Activated effector memory CD4-positive, alpha-beta T cell treated with Interleukin-2 at 50 U/mL for 16 hours (primary cell): ENCODE measurements around the gene ALMS1.
"Not testable (repeated sequence)": the region's sequence is repeated elsewhere in the genome, so short reads cannot be mapped to it uniquely, and the experiment has no call there.

Source experiments
- DNase-seq: peaks from one replicate; pipeline ENCODE4 v3.0.0-alpha.2; 2020

ALMS1 gene

DNA sequence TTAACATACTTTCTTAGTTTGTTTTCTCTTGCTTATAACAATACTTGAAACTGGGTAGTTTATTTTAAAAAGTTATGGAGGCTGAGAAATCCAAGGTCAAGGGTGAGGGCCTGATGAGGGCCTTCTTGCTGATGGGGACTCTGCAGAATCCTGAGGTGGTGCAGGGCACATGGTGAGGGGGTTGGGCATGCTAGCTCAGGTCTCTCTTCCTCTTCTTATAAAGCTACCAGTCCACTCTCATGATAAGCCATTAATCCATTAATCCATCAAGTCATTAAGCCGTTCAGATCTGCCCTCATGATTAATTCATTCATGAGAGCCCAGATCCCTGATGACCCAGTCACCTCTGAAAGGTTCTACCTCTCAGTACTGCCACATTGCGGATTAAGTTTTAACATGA, 21.4 kb downstream of the ALMS1 start:
- no peak for DNase-seq

DNA sequence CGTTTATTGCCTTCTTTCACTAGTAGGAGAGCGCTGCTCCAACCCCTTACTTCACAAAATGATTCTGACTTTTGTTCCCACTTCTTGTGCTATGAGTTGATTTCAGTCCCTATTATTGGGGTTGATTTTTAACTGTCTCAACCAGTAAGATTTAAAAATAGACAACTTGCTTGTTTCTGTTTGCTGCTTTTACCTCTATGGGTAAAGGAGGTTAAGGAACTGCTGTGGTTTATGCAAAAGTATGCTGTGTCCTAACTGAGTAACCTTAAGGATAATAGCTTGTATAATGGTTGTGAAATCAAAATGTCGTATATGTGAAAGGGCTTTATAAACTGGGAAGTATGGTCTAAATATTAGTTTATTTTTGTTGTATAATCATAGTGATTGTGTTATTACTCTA, 22.6 kb downstream of the ALMS1 start:
- no peak for DNase-seq

DNA sequence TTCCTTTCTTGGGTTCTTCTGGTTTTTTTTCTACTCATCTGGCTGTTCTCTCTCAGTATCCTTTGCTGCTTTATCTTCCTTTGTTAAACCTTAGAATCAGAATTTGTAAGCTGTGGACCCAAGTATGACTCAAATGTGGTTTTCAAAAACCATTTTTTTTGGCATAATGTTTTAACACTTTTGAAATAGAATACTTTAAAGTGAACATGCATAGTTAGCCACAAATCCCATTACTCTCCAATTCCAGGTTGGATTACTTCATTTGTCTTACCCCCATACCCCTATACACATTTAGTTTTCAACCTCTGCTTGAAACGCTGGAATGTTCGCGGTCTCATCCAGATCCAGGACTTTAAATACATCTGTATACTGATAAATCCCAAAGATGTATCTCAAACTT, 29.1 kb downstream of the ALMS1 start:
- DNase-seq, result no peak

DNA sequence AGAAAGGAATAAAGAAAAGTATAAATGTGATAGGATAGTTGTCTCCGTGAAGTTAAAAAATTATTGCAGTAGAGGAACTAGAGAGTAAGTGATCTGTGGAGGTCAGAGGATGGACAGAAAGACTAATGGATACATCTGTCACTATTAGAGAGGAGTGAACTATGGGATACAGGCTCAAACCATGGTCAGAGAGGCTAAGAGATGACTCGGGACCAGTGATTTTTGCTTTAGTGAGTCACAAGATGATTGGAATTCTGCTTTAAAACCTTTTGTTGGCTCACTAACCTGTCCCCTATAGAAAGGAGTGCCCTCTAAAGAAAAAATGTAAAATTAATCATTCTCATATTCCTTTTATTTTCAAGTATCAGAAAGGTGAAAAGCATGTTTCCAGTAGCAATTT, 30.3 kb downstream of the ALMS1 start:
- no peak for DNase-seq

DNA sequence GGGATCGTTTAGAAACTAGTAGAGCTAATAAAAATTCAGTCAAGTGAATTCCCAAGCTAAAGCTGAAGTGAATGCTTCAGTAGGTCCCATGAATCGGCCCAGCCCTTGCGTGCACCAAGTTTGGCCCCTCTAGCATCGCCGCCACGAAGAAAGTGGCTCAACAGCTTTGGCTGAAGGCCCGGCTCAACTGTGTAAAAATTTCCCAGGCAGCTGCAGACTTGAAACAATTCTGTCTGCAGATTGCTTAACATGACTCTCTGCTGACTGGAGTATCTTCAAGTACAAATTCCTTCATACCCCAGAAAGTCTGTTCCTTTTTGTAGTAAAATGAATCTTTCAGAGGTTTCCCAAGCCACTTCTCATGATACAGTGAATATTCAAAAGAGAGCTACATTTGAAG, 32.7 kb downstream of the ALMS1 start:
- no peak for DNase-seq

DNA sequence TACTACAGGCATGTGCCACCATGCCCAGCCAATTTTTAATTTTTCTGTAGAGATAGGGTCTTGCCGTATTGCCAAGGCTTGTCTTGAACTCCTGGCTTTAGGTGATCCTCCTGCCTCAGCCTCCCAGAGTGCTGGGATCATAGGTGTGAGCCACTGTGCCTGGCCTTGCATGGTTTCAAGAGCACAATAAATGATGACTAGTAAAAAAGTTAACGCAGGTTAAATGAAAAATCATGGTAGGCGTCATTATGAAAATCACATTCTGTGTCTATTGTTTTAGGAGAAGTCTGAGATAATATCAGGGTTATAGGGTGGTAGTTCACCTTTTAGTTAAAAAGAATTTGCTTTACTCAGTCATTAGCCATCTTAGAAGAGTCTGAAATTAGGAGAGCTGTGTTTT, 38.3 kb downstream of the ALMS1 start:
- DNase-seq, result no peak

DNA sequence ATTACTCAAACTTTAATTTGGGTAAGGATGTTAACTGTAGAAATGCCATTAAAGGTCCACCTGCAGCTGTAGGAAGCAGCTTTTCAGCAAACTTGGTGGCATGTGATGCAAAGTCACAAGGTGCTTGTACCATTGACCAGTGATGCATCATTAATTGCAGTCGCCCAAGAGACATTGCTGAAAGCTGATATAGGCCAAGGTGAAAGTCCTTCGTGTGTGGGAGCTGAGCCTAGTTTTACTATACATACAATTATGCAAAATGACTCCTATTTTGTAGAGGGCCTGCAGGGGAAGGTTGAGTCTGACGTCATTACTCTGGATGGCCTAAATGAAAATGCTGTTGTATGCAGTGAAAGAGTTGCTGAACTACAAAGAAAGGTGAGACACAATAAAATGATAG, 40.5 kb downstream of the ALMS1 start:
- DNase-seq, result no peak

DNA sequence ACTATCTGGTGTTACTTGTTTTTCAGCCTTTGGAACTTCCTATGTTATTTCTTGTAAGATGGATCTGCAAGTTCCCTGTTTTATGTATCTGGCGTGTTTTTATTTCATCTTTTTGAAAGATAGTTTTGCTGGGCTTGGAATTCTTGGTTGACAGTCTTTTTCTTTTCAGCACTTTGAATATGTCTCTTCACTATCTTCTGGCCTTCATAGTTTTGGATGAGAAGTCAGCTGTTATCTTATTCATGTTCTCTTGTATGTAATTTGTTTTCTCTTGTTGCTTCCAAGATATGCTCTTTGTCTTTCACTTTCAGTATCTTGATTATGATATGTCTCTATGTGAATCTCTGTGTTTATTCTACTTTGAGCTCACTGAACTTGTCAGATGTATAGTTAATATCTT, 50.4 kb downstream of the ALMS1 start:
- DNase-seq, result no peak

DNA sequence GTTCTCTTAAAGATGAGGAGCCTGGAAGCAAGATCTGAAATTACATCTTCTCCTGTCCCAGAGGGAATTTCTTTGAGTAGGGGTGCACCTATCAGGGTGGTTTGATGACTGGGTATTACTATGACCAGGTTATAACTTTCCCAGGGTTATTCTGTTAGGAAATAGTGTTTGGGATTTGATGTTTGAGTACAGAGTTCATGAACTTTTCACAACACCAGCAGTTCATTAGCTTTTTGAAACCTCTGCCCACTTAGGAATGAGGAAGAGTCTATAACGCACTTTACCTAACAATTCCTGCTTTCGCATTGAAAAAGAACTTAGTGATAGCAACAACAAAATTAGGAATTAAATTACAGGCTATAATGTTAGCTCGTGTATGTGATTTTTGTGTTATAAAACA, 58.6 kb downstream of the ALMS1 start:
- DNase-seq, result no peak

DNA sequence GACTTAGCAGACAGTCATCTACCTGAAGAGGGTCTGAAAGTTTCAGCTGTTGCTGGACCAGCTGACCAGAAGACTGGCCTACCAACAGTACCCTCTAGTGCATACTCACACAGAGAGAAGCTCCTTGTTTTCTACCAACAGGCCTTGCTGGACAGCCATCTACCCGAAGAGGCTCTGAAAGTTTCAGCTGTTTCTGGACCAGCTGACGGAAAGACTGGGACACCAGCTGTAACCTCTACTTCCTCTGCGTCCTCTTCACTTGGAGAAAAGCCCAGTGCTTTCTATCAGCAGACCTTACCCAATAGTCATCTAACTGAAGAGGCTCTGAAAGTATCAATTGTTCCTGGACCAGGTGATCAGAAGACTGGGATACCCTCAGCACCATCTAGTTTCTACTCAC, 63.2 kb downstream of the ALMS1 start:
- DNase-seq, result no peak

DNA sequence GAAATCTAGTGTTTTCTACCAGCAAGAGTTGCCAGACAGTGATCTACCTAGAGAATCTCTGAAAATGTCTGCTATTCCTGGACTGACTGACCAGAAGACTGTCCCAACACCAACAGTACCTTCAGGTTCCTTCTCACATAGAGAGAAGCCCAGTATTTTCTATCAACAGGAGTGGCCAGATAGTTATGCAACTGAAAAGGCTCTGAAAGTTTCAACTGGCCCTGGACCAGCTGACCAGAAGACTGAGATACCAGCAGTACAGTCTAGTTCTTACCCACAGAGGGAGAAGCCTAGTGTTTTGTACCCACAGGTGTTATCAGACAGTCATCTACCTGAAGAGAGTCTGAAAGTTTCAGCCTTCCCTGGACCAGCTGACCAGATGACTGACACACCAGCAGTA, 63.8 kb downstream of the ALMS1 start:
- no peak for DNase-seq

DNA sequence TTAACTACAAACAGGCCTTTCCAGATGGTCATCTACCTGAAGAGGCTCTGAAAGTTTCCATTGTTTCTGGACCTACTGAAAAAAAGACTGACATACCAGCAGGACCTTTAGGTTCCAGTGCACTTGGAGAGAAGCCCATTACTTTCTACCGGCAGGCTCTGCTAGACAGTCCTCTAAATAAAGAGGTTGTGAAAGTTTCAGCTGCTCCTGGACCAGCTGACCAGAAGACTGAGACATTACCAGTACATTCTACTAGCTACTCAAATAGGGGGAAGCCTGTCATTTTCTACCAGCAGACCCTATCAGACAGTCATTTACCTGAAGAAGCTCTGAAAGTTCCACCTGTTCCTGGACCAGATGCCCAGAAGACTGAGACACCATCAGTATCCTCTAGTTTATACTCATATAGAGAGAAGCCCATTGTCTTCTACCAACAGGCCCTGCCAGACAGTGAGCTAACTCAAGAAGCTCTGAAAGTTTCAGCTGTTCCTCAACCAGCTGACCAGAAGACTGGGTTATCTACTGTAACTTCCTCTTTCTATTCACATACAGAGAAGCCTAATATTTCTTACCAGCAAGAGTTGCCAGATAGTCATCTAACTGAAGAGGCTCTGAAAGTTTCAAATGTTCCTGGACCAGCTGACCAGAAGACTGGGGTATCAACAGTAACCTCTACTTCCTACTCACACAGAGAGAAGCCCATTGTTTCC, 65.8 kb downstream of the ALMS1 start:
- DNase-seq, result no peak

DNA sequence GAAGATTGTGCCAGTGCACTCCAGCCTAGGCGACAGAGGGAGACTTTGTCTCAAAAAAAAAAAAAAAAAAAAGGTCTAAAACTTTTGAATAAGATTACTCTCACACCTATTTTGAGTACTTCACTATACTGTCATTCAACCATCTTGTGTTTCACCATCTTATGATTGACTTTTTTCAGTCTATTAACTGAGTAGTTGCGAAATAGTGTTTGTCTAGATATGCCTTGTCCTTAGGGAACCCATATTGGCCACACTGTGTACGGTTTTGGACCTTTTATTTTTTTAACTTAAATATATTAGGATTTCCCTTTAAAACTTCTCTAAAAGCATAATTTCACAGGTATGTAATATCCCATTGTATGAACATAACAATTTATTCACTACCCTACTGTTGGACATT, 72.3 kb downstream of the ALMS1 start:
- no peak for DNase-seq

DNA sequence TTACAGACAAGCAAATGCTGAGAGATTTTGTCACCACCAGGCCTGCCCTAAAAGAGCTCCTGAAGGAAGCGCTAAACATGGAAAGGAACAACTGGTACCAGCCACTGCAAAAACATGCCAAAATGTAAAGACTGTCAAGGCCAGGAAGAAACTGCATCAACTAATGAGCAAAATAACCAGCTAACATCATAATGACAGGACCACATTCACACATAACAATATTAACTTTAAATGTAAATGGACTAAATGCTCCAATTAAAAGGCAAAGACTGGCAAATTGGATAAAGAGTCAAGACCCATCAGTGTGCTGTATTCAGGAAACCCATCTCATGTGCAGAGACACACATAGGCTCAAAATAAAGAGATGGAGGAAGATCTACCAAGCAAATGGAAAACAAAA, 76.8 kb downstream of the ALMS1 start:
- DNase-seq, result not testable (repeated sequence)

DNA sequence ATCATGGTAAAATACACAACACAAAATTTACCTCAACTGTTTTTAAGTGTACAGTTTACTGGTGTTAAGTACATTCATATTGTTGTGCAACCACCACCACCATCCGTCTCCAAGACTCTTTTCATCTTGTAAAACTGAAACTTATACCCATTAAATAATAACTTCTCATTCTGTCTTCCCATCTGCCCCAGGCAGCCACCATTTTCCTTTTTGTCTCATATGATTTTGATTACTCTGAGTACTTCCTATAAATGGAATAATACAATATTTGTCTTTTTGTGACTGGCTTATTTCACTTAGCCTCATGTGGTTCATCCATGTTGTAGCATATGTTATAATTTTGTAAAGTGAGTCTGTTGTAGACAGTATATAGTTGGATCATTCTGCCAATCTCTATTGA, 82.7 kb downstream of the ALMS1 start:
- DNase-seq, result no peak

DNA sequence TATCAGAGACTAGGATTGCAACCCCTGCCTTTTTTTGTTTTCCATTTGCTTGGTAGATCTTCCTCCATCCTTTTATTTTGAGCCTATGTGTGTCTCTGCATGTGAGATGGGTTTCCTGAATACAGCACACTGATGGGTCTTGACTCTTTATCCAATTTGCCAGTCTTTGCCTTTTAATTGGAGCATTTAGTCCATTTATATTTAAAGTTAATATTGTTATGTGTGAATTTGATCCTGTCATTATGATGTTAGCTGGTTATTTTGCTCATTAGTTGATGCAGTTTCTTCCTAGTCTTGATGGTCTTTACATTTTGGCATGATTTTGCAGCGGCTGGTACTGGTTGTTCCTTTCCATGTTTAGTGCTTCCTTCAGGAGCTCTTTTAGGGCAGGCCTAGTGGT, 98.2 kb downstream of the ALMS1 start:
- DNase-seq, result not testable (repeated sequence)

DNA sequence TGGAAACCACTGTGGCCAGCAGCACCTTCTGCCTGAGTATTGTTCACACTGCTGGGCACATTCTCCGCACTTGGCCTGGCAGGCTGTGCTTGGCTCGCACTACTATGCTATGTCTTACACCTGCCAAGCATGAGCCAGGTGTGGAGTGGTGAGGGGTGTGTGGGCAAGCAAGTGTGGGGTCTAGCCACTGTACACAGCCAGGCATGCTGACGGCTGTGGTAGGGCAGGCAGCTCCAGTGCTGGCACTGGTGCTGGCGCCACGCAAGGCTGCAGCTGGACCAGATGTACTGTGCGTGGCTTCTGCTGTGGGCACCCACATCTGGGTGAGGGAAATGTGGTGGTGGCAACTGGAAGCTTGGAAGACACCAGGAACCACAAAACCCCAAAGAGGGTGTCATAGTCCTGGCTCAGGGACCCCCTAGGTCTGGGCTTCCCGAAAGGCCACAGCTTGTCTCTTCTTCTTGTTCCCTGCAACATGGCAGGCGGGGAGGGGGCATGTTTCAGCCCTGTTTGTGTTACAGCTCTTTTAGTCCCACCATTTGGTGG, 101.5 kb downstream of the ALMS1 start:
- no peak for DNase-seq

DNA sequence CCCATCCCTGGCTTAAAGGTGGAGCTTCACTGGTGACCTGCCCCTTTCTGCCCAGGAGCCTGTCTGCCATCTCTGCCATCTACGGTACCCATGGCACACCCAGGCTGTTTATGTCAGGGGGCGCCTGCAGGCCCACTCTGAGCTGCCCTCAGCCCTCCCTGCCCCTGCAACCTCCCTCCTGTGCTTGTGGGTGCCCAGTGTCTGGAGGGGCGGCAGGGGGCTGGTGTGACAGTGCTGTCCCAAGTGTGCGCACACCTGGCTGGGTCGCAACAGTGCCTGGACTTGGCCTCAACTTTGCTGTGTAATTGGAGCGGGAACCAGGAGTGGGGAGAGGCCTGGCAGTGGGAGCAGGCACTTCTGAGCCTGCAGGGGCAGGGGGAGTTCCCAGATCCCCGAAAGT, 102.4 kb downstream of the ALMS1 start:
- no peak for DNase-seq

DNA sequence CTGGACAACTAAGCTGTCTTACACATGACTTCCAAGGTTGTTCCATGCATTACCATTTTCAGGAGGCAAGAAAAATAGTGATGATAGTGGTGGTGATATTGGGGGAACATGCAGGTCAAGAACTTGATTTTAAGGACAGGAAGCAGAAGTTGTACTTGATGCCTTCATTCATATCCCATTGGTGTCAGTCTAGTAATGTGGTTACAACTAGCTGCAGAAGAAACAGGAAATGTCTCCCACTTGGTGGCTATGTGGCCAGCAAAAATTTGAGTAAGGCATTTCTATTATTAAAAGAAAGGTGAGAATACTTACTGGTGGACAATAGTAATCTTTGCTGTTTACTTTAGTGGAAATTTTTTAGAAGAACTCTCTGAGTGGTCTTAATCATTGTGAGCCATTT, 103.4 kb downstream of the ALMS1 start:
- no peak for DNase-seq

DNA sequence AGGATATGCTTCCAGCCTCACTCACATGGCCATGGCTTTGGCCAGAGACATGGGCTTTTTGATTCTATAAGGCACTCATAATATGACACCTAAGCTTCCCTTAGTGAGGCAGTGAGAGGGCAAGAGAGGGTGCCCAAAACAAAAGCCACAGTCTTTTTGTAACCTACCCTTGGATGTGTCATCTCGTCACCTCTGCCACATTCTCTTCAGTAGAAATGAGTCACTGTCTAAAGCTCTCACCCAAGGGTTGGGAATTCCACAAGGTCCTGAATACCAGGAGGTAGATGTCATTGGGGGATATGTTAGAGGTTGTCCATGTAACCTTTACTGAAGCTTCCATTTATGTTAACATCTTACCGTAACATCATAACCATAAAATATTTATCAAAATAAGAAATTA, 108.4 kb downstream of the ALMS1 start:
- no peak for DNase-seq

DNA sequence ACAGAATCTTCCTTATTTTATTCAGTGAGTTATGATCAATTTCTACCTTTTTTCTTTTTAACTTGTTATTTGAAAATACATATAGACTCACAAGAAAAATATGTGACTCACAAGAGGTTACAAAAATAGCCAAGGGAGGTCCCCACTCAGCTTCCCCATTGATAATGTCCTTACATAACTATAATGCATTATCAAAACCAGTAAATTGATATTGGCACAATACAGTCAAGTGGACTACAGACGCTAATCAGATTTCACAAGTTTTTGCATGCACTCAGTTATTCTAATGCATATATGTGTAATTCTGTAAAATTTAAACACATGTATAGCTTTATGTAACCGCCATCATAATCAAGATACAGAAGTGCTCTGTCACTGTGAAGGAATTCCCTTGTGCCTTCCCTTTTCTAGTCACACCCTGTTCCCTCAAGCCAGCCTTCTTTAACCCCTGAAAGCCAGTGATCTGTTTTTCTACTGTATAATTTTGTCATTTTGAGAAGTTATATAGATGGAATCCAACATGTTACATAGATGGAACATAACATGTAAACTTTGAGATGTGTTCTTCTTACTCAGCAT, 118.4 kb downstream of the ALMS1 start:
- no peak for DNase-seq

DNA sequence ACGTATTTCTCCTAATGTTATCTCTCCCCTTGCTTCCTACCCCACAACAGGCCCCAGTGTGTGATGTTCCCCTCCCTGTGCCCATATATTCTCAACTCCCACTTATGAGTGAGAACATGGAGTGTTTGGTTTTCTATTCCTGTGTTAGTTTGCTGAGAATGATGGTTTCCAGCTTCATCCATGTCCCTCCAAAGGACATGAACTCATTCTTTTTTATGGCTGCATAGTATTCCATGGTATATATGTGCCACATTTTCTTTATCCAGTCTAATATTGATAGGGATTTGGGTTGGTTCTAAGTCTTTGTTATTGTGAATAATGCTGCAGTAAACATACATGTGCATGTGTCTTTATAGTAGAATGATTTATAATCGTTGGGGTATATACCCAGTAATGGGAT, 119.2 kb downstream of the ALMS1 start:
- DNase-seq, result not testable (repeated sequence)

DNA sequence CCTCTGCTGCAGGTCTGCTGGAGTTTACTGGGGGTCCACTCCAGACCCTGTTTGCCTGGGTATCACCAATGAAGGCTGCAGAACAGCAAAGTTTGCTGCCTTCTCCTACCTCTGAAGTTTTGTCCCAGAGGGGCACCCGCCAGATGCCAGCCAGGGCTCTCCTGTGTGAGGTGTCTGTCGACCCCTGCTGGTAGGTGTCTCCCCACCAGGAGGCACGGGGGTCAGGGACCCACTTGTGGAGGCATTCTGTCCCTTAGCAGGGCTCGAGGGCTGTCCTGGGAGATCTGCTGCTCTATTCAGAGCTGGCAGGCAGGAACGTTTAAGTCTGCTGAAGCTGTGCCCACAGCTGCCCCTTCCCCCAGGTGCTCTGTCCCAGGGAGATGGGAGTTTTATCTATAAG, 124.8 kb downstream of the ALMS1 start:
- not testable (repeated sequence) for DNase-seq

DNA sequence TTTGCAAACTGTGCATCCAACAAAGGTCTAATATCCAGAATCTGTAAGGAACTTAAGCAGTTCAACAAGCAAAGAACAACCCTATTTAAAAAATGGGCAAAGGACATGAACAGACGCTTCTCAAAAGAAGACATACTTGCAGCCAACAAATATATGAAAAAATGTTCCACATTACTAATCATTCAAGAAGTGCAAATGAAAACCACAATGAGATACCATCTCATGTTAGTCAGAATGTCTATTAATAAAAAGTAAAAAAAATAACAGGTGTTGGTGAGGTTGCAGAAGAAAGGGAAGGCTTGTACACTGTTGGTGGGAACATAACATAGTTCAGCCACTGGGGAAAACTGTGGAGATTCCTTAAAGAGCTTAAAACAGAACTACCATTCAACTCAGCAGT, 130.4 kb downstream of the ALMS1 start:
- no peak for DNase-seq

DNA sequence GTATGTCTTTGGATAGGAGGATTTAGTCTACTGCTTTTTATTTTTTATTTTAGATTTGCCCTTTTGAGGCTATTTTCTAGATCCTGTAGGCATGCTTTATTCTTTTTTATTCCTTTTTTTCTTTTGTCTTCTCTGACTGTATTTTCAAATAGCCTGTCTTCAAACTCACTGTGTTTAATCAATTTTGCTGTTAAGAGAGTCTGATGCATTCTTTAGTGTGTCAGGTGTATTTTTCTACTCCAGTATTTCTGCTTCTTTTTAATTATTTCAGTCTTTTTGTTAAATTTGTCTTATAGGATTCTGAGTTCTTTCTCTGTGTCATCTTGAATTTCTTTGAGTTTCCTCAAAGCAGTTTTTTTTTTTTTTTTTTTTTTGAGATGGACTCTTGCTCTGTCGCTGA, 143.1 kb downstream of the ALMS1 start:
- DNase-seq, result no peak
